ENCODE results near the gene ZBTB7B. TPM values are rescaled to one million over a fixed set of nuclear protein-coding genes. Genes with fewer than 3 reads are reported as not detected.

Gene ZBTB7B
- total RNA-seq, 1 donor from 2014 or later, result 53.3 TPM

GRCh38 chr1:154998818-154999570, 3.6 kb upstream of the ZBTB7B start:
- DNase-seq (ENCODE audit: missing footprints), result peak; percentile 86
- intact Hi-C loops (cut with DNase I), result no loop called here
- no peak for ATAC-seq

GRCh38 chr1:154999571-155000410, 2.8 kb upstream of the ZBTB7B start:
- intact Hi-C loops (cut with DNase I), result loop anchor here (2.0 to 5.0 kb wide), 3 partner anchors 25 to 63 kb away; partner anchors contain the start of genes CKS1B, PMVK and PYGO2
- DNase-seq (ENCODE audit: missing footprints) (peak; percentile 56), ATAC-seq (no peak)

- DNase-seq (ENCODE audit: missing footprints) (peak; percentile 65), ATAC-seq (no peak)
- intact Hi-C loops (cut with DNase I), result loop anchor here (2.0 to 5.0 kb wide), 3 partner anchors 26 to 64 kb away; partner anchors contain the start of genes CKS1B, PMVK and PYGO2
Measured at GRCh38 chr1:155000411-155000725, 2.2 kb upstream of the ZBTB7B start.

- ATAC-seq, result peak; percentile 64
- peak; percentile 93 for DNase-seq (ENCODE audit: missing footprints)
- intact Hi-C loops (cut with DNase I), result loop anchor here (1.0 to 5.0 kb wide), 4 partner anchors 16 to 64 kb away; partner anchors contain the start of genes CKS1B, PMVK and PYGO2
Measured at GRCh38 chr1:155000726-155001424, 1.7 kb upstream of the ZBTB7B start.

GRCh38 chr1:155001425-155001674, 1.3 kb upstream of the ZBTB7B start:
- no peak for DNase-seq (ENCODE audit: missing footprints)
- intact Hi-C loops (cut with DNase I), result loop anchor here (1.0 to 5.0 kb wide), 4 partner anchors 16 to 65 kb away; partner anchors contain the start of genes CKS1B, PMVK and PYGO2
- no peak for ATAC-seq

GRCh38 chr1:155001675-155002463, 733 bp upstream of the ZBTB7B start:
- DNase-seq (ENCODE audit: missing footprints) (peak; percentile 100), ATAC-seq (peak; percentile 88)
- intact Hi-C loops (cut with DNase I), result loop anchor here (1.0 to 5.0 kb wide), 5 partner anchors 15 to 65 kb away; partner anchors contain the start of genes CKS1B, FLAD1, PMVK and PYGO2

GRCh38 chr1:155003227-155003765, 694 bp downstream of the ZBTB7B start:
- ATAC-seq (no peak), DNase-seq (ENCODE audit: missing footprints) (no peak)
- intact Hi-C loops (cut with DNase I), result loop anchor here (2.0 to 5.0 kb wide), 2 partner anchors 20 to 41 kb away; partner anchors contain the start of genes FLAD1 and PYGO2

GRCh38 chr1:155003766-155004351, 1.3 kb downstream of the ZBTB7B start:
- ATAC-seq (peak; percentile 4), DNase-seq (ENCODE audit: missing footprints) (no peak)
- intact Hi-C loops (cut with DNase I), result loop anchor here (2.0 to 5.0 kb wide), 2 partner anchors 21 to 42 kb away; partner anchors contain the start of genes FLAD1 and PYGO2

GRCh38 chr1:155004352-155005075, 1.9 kb downstream of the ZBTB7B start:
- no peak for DNase-seq (ENCODE audit: missing footprints)
- ATAC-seq, result no peak
- intact Hi-C loops (cut with DNase I), result loop anchor here (5.0 kb wide), 1 partner anchor 42 kb away; the partner anchor contains the start of gene PYGO2

GRCh38 chr1:155005076-155006011, 2.7 kb downstream of the ZBTB7B start:
- DNase-seq (ENCODE audit: missing footprints) (peak; percentile 87), ATAC-seq (peak; percentile 30)
- intact Hi-C loops (cut with DNase I), result no loop called here

- ATAC-seq (no peak), DNase-seq (ENCODE audit: missing footprints) (peak; percentile 66)
- intact Hi-C loops (cut with DNase I), result no loop called here
Measured at GRCh38 chr1:155006601-155007101, 4.0 kb downstream of the ZBTB7B start.

GRCh38 chr1:155007251-155007828, 4.7 kb downstream of the ZBTB7B start:
- intact Hi-C loops (cut with DNase I), result no loop called here
- DNase-seq (ENCODE audit: missing footprints) (peak; percentile 88), ATAC-seq (peak; percentile 34)

- intact Hi-C loops (cut with DNase I), result no loop called here
- DNase-seq (ENCODE audit: missing footprints) (peak; percentile 73), ATAC-seq (no peak)
Measured at GRCh38 chr1:155008015-155008941, 5.7 kb downstream of the ZBTB7B start.

- DNase-seq (ENCODE audit: missing footprints), result peak; percentile 17
- no peak for ATAC-seq
- intact Hi-C loops (cut with DNase I), result no loop called here
Measured at GRCh38 chr1:155009221-155009711, 6.7 kb downstream of the ZBTB7B start.

Data from Right ventricle myocardium inferior (tissue), 1 donor.